ENCODE results near the gene SSTR3. TPM values are rescaled to one million over a fixed set of nuclear protein-coding genes. Genes with fewer than 3 reads are reported as not detected.
A peak's percentile ranks its signal among the peaks of the same experiment; 100 is the strongest.

The SSTR3 gene
- total RNA-seq, 2 experiments from 2014 or later: 14.8 to 15.6 TPM

DNA sequence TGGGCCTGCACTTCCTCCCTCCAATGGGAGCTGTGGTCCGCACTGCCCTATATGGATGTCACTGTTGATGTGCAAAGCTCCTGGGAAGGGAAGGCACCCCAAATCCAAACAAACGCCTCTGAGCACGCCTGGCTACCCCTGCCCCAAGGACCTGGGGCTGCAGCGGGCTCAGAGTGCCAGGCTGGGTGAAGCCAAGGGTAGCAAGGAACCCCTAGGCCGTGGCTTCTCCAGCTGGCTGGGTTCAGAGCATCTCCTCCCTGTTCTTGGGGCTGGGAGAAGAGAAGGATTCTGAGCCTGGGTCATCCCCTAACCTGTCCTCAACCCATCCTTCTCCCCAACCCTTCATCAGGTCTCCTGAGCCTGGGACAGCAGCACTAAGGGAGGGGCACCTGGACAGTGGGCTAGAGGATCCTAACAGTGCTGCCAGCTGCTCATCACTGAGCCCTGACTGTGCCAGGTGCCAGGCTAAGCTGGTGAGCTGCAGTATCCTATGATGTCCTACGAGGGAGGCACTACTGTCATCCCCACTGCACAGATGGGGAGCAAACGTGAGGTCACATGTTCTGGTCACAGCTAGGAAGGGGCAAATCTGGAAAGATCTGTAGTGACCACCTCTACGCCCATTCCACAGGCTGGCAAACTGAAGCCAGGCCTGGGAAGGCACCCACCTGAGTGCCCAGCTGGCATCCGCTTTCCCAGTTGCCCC lies 3.0 kb downstream of the SSTR3 start:
- Mint-ChIP-seq H3K4me1 (peaks cover 43% of the 10 kb centered on the region), H3K36me3 (ENCODE audit: low read depth) (peaks cover 5% of the 10 kb centered on the region), H3K27me3 (no peaks in the 10 kb centered on the region), H3K9me3 (ENCODE audit: low read depth) (no peaks in the 10 kb centered on the region), H3K27ac (no peak overlapping the region), H3K4me3 (no peak overlapping the region)
- ATAC-seq: no peak
- DNase-seq: peak; percentile 3
- ChIA-PET POLR2A (interaction anchor here (0.6 to 1.0 kb wide), 2 partner anchors 10 to 26 kb away, joined by 3 read pairs; no protein-coding TSS in a partner anchor), CTCF (interaction anchor here (0.6 to 3.2 kb wide), 6 partner anchors 10 to 433 kb away, joined by 3 to 16 read pairs (median 4); partner anchors contain the start of gene IFT27)
- intact Hi-C loops (cut with DNase I, micrococcal nuclease): no loop called here

DNA sequence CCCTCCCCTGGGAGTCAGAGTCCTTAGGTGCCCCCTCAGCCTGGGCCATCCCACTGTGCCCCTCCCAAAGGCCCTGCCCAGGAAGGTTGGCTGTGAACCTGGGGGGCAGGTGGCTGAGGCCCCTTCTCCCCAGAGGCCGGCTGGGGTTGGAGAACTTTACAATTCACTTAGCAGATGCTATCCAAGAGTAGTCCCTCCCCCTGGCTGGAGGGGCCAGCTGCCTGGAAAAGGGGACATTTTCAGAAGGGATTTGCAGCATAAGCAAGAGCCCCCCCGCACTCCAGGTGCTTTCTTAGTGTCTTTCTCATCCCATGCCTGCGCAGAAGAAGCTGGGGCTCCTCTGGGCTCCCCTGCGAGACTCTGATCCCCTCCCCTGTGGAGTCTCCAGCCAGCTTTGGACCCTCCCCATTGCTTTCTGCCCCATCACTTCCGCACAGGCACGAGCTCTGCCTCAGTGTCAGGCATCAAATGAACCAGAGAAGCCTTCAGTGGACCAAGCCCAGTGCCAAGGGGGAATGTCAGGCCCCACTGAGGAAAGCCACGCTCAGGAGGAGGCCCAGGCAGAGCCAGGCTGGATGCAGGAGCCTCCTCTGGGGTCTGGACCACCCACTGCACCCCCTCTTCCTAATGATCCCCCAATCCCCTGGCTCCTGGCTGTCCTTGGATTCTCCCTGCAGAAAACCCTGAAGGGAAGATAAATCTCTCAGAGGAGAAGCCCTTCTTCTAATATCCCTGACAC lies 3.7 kb downstream of the SSTR3 start:
- POLR2A ChIA-PET: interaction anchor here (0.6 to 1.0 kb wide), 2 partner anchors 10 to 25 kb away, joined by 3 read pairs; no protein-coding TSS in a partner anchor
- ATAC-seq: no peak
- peak overlapping the region; percentile 42 for H3K27ac Mint-ChIP-seq

DNA sequence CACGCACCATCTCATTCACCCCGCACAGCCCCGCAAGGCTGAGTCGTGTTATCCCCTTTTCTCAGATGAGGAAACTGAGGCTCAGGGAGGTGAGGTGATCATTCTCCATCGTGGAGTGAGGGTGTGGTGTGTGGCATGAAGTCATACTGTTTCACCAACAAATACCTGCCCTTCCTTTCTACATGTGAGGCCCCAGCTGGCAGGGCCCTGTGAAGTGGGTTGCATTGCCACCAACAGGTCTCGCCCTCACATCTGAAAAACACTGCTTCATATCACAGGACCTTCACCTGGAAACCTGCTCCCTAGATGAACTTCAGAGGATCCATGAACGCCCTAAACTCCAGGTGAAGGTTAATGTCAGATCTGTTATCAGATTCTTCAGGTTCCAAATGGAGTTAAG lies 4.3 kb downstream of the SSTR3 start:
- DNase-seq (peak; percentile 39), ATAC-seq (peak; percentile 28)
- intact Hi-C loops (cut with DNase I, micrococcal nuclease): no loop called here
- Mint-ChIP-seq H3K36me3 (ENCODE audit: low read depth) (peaks cover under 1% of the 10 kb centered on the region), H3K9me3 (ENCODE audit: low read depth) (no peaks in the 10 kb centered on the region), H3K4me3 (no peak overlapping the region), H3K27ac (peak overlapping the region; percentile 42), H3K4me1 (peaks cover 43% of the 10 kb centered on the region), H3K27me3 (no peaks in the 10 kb centered on the region)
- POLR2A ChIA-PET: interaction anchor here (1.0 kb wide), 1 partner anchor 11 kb away, joined by 3 read pairs; no protein-coding TSS in a partner anchor
- CTCF ChIA-PET: interaction anchor here (1.3 to 3.2 kb wide), 2 partner anchors 8 to 10 kb away, joined by 7 to 16 read pairs; no protein-coding TSS in a partner anchor

More for the DNA sequence above, 3.7 kb downstream of the SSTR3 start:
- peak; percentile 6 for DNase-seq
- Mint-ChIP-seq H3K27me3 (no peaks in the 10 kb centered on the region), H3K9me3 (ENCODE audit: low read depth) (no peaks in the 10 kb centered on the region), H3K36me3 (ENCODE audit: low read depth) (peaks cover 3% of the 10 kb centered on the region), H3K4me1 (peaks cover 43% of the 10 kb centered on the region), H3K4me3 (no peak overlapping the region)
- intact Hi-C loops (cut with DNase I, micrococcal nuclease): no loop called here
- CTCF ChIA-PET: interaction anchor here (0.6 to 3.2 kb wide), 6 partner anchors 9 to 231 kb away, joined by 3 to 16 read pairs (median 4); no protein-coding TSS in a partner anchor

DNA sequence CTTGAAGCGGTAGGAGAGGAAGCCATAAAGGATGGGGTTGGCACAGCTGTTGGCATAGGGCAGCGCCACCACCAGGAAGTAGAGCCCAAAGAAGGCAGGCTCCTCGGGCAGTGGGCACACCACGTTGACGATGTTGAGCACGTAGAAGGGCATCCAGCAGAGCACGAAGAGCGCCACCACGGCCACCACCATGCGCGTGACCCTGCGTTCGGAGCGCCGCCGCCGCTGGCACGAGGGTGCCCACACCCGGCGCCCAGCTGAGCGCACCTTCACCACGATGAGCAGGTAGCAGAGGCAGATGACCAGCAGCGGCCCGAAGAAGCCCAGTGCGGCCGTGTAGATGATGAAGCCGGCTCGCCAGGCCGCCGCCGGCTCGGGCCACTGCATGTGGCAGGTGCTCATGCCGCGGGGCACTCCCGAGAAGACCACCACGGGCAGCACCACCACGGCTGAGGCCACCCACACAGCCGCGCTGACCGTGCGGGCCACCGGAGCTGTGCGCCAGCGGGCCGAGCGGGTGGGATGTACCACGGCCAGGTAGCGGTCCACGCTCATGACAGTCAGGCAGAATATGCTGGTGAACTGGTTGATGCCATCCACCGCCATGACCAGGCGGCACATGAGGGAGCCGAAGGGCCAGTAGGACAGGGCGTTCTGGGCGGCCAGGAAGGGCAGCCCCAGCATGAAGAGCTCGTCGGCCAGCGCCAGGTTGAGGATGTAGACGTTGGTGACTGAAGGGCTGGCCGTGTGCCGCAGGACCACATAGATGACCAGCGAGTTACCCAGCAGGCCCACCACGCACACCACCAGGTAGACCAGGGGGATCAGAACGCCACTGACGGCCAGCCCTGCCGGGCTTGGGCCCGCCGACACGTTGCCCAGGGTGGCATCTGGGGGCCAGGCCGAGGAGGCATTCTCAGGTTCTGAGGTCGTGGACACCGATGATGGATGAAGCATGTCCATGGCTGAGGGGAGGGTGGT lies 5.1 kb downstream of the SSTR3 start:
- POLR2A ChIA-PET: no interaction called here
- H3K4me3 Mint-ChIP-seq: no peak overlapping the region
- H3K27ac Mint-ChIP-seq: no peak overlapping the region
- H3K4me1 Mint-ChIP-seq: peaks cover 37% of the 10 kb centered on the region
- no peaks in the 10 kb centered on the region for H3K9me3 Mint-ChIP-seq (ENCODE audit: low read depth)
- ATAC-seq (no peak), DNase-seq (peak; percentile 3)
- CTCF ChIA-PET: no interaction called here
- intact Hi-C loops (cut with DNase I, micrococcal nuclease): no loop called here
- no peaks in the 10 kb centered on the region for H3K27me3 Mint-ChIP-seq
- H3K36me3 Mint-ChIP-seq (ENCODE audit: low read depth): no peaks in the 10 kb centered on the region

DNA sequence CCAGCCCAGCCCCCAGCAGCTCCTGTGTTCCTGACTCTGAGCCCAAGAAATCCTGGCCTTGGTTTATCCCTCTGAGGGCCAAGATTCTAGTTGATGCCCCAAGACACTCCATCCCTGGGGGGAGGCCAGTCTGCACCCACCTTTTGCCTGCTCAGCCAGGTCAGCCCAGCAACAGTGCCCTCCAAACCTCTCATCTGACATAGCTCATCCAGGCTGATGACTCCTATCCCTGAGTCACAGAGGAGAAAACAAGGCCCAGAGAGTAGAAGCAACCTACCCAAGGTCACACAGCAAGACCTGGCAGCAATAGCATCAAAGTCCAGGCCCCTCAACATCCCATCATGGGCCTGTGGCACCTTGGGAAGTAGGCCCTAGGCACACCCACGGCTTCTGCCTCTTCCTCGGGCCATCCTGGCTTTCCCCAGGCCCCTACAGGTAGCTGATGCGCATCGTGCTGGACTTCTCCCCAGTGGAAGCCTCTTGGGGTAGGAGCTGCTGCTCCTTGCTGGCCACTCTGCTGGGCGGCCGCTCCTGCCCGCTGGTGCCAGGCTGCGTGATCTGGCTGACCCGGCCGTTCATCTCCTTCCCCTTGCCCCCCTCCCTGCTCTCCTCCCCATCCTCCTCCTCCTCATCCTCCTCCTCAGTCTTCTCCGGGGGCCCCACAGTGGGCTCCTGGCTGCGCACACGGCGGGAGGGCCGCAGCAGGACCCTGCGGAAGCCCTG lies 6.0 kb downstream of the SSTR3 start:
- POLR2A ChIA-PET: interaction anchor here (1.5 kb wide), 1 partner anchor 13 kb away, joined by 6 read pairs; no protein-coding TSS in a partner anchor
- peak overlapping the region; percentile 48 for H3K27ac Mint-ChIP-seq

DNA sequence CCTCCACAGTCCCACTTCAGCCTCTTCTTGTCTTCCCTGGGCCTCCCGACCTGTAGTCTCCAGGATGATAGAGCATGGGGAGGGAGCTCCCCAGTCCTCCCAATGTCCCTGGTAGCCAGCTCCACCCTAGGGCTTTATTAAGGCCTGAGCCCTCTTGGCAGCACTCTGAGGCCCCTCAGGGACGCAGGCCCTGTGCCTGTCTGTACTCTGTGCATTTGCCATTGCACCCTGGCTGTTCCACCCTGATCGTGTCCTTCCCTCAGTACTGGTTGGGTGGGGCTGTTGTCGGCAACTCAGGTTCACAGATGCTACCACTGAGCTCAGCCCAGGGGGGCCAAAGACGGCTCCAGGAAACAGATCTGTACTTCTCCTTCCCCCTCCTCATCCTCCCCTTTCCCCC lies 7.2 kb downstream of the SSTR3 start:
- DNase-seq (peak; percentile 8), ATAC-seq (no peak)
- Mint-ChIP-seq H3K4me3 (no peak overlapping the region), H3K4me1 (peaks cover 38% of the 10 kb centered on the region), H3K27me3 (no peaks in the 10 kb centered on the region), H3K36me3 (ENCODE audit: low read depth) (no peaks in the 10 kb centered on the region), H3K9me3 (ENCODE audit: low read depth) (no peaks in the 10 kb centered on the region), H3K27ac (no peak overlapping the region)
- intact Hi-C loops (cut with DNase I, micrococcal nuclease): no loop called here
- ChIA-PET CTCF (interaction anchor here (1.0 to 1.2 kb wide), 3 partner anchors 12 to 160 kb away, joined by 3 to 4 read pairs (median 3); no protein-coding TSS in a partner anchor), POLR2A (interaction anchor here (0.6 to 1.5 kb wide), 2 partner anchors 14 to 854 kb away, joined by 4 to 6 read pairs; no protein-coding TSS in a partner anchor)

More for the DNA sequence above, 6.0 kb downstream of the SSTR3 start:
- CTCF ChIA-PET: interaction anchor here (1.0 to 1.2 kb wide), 3 partner anchors 11 to 161 kb away, joined by 3 to 4 read pairs (median 3); no protein-coding TSS in a partner anchor
- H3K4me3 Mint-ChIP-seq: no peak overlapping the region
- peaks cover 38% of the 10 kb centered on the region for H3K4me1 Mint-ChIP-seq
- H3K27me3 Mint-ChIP-seq: no peaks in the 10 kb centered on the region
- DNase-seq (peak; percentile 6), ATAC-seq (no peak)
- intact Hi-C loops (cut with DNase I, micrococcal nuclease): no loop called here
- H3K36me3 Mint-ChIP-seq (ENCODE audit: low read depth): no peaks in the 10 kb centered on the region
- H3K9me3 Mint-ChIP-seq (ENCODE audit: low read depth): no peaks in the 10 kb centered on the region

DNA sequence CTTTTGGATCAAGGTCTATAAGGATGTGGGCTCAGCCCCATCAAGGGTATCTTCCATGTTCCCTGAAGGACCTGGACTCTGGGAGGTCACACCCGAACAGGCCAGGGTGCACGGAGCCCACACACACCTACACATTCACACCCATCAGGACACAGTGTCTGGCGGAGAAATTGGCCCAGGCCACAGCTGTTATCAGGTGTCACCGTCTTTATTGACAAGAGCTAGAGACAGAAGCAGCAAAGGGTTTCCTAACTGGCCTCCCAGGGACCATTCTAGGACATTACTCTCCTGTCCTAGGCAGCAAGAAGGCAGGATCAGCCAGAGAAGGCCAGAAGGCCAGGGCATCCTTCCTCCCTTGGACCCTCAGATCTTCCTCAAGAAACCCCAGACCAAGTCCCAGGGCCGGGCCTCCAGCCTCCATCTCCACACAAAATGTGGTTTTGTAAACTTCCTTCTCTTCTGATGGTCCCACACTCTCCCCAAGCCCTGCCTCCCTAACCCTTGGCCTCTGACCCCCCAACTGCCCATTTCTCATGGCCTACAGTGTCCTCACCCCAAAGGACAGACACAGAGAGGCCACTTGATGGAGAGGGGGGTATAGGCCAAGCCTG lies 8.1 kb downstream of the SSTR3 start:
- CTCF ChIA-PET: no interaction called here

DNA sequence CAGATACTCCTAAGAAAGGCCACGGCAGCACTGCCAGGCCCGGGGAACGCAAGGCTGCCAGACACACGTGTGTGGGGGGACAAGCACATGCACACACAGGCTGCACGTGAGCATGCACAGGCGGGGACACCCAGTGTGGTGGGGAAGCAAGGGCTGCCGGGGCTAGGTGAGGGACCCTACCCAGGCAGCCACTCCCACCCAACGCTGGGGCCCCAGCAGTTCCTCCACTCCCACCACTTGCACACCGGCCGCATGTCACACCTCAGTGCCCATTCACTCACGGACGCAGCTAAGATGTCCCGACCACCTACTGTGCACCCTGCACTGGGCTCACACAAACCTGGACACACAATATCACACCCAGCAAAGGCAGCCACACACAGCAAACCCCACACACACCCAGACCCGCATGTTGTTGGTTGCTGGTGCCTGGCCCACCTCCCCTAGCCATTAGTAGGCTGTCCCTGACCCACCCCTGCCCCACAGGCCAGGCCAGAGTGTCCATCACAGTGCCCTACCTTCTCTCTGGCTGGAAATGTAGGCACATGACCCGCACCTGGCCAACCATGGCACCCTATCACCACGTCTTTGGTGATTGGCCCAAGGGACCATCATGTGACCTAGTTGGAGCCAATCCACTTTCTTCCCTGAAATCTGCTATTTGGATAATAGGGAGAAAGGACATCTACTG lies 8.8 kb downstream of the SSTR3 start:
- no peak overlapping the region for H3K4me3 Mint-ChIP-seq
- ChIA-PET POLR2A (no interaction called here), CTCF (interaction anchor here (1.4 to 4.6 kb wide), 2 partner anchors 15 to 56 kb away, joined by 3 to 37 read pairs; no protein-coding TSS in a partner anchor)
- H3K36me3 Mint-ChIP-seq (ENCODE audit: low read depth): no peaks in the 10 kb centered on the region
- no peak overlapping the region for H3K27ac Mint-ChIP-seq
- H3K27me3 Mint-ChIP-seq: no peaks in the 10 kb centered on the region
- H3K4me1 Mint-ChIP-seq: peaks cover 37% of the 10 kb centered on the region
- peak; percentile 9 for DNase-seq
- intact Hi-C loops (cut with DNase I, micrococcal nuclease): no loop called here
- no peaks in the 10 kb centered on the region for H3K9me3 Mint-ChIP-seq (ENCODE audit: low read depth)
- ATAC-seq: no peak

More for the DNA sequence above, 8.1 kb downstream of the SSTR3 start:
- Mint-ChIP-seq H3K27ac (no peak overlapping the region), H3K4me1 (peaks cover 43% of the 10 kb centered on the region), H3K27me3 (no peaks in the 10 kb centered on the region), H3K4me3 (no peak overlapping the region), H3K36me3 (ENCODE audit: low read depth) (no peaks in the 10 kb centered on the region), H3K9me3 (ENCODE audit: low read depth) (no peaks in the 10 kb centered on the region)
- POLR2A ChIA-PET: no interaction called here
- DNase-seq (peak; percentile 5), ATAC-seq (no peak)
- intact Hi-C loops (cut with DNase I, micrococcal nuclease): no loop called here

DNA sequence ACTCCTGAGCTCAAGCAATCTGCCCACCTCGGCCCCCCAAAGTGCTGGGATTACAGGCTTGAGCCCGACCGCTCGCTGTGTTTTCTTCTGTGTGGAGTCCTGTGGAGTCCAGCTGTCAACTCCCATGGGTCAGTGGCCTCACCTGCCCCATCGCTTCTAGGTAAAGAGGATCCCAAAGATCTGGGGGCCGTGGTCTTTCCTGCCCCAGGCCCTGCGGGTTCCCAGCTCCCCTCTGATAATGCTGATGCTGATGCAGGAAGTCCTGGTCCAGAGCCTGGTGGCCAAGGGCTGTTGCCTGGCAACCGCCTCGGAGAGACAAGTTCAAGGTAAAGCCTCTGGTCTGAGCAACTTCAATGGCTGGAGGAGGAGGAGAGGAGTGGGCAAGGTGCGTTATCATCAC lies 9.6 kb downstream of the SSTR3 start:
- peaks cover 36% of the 10 kb centered on the region for H3K4me1 Mint-ChIP-seq
- no peaks in the 10 kb centered on the region for H3K27me3 Mint-ChIP-seq
- H3K27ac Mint-ChIP-seq: no peak overlapping the region
- ATAC-seq (no peak), DNase-seq (peak; percentile 9)
- H3K4me3 Mint-ChIP-seq: no peak overlapping the region
- intact Hi-C loops (cut with DNase I, micrococcal nuclease): no loop called here
- no peaks in the 10 kb centered on the region for H3K9me3 Mint-ChIP-seq (ENCODE audit: low read depth)
- CTCF ChIA-PET: interaction anchor here (1.4 to 4.6 kb wide), 2 partner anchors 15 to 56 kb away, joined by 3 to 37 read pairs; no protein-coding TSS in a partner anchor
- POLR2A ChIA-PET: no interaction called here
- no peaks in the 10 kb centered on the region for H3K36me3 Mint-ChIP-seq (ENCODE audit: low read depth)

Measured in activated CD4-positive, alpha-beta T cell treated with anti-CD3 and anti-CD28 coated beads for 36 hours (primary cell).